Measurements from ENCODE around the gene COL27A1.

DNA sequence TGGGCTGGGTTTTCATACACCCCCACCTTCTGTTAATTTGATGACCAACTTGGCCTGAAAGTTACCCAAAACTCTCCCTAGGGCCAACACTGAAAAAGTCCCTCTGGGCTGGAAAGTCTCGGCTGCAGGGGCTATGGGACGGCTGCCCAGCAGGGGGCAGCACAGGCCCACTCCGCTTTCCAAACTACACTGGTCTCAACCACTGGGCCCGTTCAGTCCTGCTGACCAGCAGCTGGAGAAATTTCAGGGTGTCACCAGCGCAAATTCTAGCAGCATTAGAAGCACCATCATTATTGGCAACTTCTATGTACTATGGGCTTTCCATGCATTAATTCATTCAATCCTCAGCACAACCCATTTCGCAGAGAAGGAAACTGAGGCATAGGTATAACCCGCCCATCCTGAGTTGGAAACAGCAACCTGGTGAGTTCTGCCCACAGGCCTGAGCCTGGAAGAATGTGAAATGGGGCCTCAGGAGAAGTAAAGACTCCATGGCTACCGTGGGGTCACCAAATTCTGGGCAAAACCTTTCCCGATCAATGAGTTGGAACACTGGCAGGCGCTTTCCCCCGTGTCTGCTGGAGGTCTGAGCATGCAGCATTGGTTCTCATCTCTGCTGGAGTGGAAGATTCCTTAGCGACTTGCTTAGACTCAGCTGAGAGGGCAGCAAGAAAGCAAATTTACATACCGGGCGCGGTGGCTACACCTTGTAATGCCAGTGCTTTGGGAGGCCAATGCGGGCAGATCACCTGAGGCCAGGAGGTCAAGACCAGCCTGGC is 184.0 kb downstream of the COL27A1 start:
- TF ChIP-seq, protein P1, sequence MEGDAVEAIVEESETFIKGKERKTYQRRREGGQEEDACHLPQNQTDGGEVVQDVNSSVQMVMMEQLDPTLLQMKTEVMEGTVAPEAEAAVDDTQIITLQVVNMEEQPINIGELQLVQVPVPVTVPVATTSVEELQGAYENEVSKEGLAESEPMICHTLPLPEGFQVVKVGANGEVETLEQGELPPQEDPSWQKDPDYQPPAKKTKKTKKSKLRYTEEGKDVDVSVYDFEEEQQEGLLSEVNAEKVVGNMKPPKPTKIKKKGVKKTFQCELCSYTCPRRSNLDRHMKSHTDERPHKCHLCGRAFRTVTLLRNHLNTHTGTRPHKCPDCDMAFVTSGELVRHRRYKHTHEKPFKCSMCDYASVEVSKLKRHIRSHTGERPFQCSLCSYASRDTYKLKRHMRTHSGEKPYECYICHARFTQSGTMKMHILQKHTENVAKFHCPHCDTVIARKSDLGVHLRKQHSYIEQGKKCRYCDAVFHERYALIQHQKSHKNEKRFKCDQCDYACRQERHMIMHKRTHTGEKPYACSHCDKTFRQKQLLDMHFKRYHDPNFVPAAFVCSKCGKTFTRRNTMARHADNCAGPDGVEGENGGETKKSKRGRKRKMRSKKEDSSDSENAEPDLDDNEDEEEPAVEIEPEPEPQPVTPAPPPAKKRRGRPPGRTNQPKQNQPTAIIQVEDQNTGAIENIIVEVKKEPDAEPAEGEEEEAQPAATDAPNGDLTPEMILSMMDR (conservative IDR thresholded peaks at IDR 0.05; ENCODE audit: low read depth, low read length), result peak; percentile 88
- TF ChIP-seq EZH2 (IDR thresholded peaks at IDR 0.05; ENCODE audit: borderline replicate concordance, low read depth, low read length, poor library complexity, severe bottlenecking), result no peak

Measured in A673 (cell line).